Measurements from ENCODE around the gene UBE2E1.
"Not testable (repeated sequence)": the region's sequence is repeated elsewhere in the genome, so short reads cannot be mapped to it uniquely, and the experiment has no call there.

Gene UBE2E1

GRCh38 chr3:23865595-23866396 lies 60.0 kb downstream of the UBE2E1 start:
- in situ Hi-C loops (cut with HindIII; ENCODE audit: low sequenced_read_pairs) = no loop called here
- H3K4me3 ChIP-seq (ENCODE audit: low read depth, low read length) = no peak overlapping the region
- DNase-seq (ENCODE audit: low read depth, low spot score) = peak; percentile 43
- TF ChIP-seq, protein P1, sequence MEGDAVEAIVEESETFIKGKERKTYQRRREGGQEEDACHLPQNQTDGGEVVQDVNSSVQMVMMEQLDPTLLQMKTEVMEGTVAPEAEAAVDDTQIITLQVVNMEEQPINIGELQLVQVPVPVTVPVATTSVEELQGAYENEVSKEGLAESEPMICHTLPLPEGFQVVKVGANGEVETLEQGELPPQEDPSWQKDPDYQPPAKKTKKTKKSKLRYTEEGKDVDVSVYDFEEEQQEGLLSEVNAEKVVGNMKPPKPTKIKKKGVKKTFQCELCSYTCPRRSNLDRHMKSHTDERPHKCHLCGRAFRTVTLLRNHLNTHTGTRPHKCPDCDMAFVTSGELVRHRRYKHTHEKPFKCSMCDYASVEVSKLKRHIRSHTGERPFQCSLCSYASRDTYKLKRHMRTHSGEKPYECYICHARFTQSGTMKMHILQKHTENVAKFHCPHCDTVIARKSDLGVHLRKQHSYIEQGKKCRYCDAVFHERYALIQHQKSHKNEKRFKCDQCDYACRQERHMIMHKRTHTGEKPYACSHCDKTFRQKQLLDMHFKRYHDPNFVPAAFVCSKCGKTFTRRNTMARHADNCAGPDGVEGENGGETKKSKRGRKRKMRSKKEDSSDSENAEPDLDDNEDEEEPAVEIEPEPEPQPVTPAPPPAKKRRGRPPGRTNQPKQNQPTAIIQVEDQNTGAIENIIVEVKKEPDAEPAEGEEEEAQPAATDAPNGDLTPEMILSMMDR (IDR thresholded peaks at IDR 0.05; ENCODE audit: low read depth, low read length) = no peak

- no peak overlapping the region for H3K4me3 ChIP-seq (ENCODE audit: low read depth, low read length)
- in situ Hi-C loops (cut with HindIII; ENCODE audit: low sequenced_read_pairs) = no loop called here
- no peak for DNase-seq (ENCODE audit: low read depth, low spot score)
- TF ChIP-seq, protein P1 (IDR thresholded peaks at IDR 0.05; ENCODE audit: low read depth, low read length) = no peak
These were observed 61.6 kb downstream of the UBE2E1 start for GRCh38 chr3:23867400-23867799.

- TF ChIP-seq, protein P1 (IDR thresholded peaks at IDR 0.05; ENCODE audit: low read depth, low read length) = no peak
- in situ Hi-C loops (cut with HindIII; ENCODE audit: low sequenced_read_pairs) = no loop called here
- H3K4me3 ChIP-seq (ENCODE audit: low read depth, low read length) = no peak overlapping the region
- no peak for DNase-seq (ENCODE audit: low read depth, low spot score)
These were observed 62.1 kb downstream of the UBE2E1 start for GRCh38 chr3:23867838-23868237.

GRCh38 chr3:23869977-23870662 lies 64.4 kb downstream of the UBE2E1 start:
- H3K4me3 ChIP-seq (ENCODE audit: low read depth, low read length) = no peak overlapping the region
- DNase-seq (ENCODE audit: low read depth, low spot score) = no peak
- in situ Hi-C loops (cut with HindIII; ENCODE audit: low sequenced_read_pairs) = no loop called here

DNA sequence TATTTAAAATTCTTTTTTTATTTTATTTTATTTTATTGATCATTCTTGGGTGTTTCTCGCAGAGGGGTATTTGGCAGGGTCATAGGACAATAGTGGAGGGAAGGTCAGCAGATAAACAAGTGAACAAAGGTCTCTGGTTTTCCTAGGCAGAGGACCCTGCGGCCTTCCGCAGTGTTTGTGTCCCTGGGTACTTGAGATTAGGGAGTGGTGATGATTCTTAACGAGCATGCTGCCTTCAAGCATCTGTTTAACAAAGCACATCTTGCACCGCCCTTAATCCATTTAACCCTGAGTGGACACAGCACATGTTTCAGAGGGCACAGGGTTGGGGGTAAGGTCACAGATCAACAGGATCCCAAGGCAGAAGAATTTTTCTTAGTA lies 64.9 kb downstream of the UBE2E1 start:
- DNase-seq (ENCODE audit: low read depth, low spot score); in situ Hi-C loops (cut with HindIII; ENCODE audit: low sequenced_read_pairs); H3K4me3 ChIP-seq (ENCODE audit: low read depth, low read length): not testable (repeated sequence)

More at GRCh38 chr3:23869977-23870662, 64.4 kb downstream of the UBE2E1 start:
- TF ChIP-seq, protein P1 (IDR thresholded peaks at IDR 0.05; ENCODE audit: low read depth, low read length) = no peak

- DNase-seq (ENCODE audit: low read depth, low spot score); in situ Hi-C loops (cut with HindIII; ENCODE audit: low sequenced_read_pairs); H3K4me3 ChIP-seq (ENCODE audit: low read depth, low read length): not testable (repeated sequence)
These were observed 65.6 kb downstream of the UBE2E1 start for GRCh38 chr3:23871361-23871760.

DNA sequence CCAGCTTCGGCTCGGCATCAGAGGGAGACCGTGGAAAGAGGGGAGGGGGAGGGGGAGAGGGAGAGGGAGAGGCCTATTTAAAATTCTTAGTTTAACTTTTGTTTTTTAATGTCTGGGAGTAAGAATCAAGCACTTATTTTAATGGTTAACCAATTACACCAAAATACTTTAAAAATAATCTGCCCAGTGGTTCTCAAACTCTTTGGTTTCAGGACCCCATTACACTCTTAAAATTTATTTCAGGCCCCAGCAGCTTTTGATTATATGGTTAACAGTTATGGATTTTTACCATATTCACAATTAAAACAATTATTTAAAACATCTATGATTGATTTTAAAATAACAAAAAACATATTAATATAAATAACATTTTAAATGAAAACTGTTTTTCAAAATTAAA lies 66.6 kb downstream of the UBE2E1 start:
- in situ Hi-C loops (cut with HindIII; ENCODE audit: low sequenced_read_pairs) = no loop called here
- TF ChIP-seq, protein P1 (IDR thresholded peaks at IDR 0.05; ENCODE audit: low read depth, low read length) = no peak

More for the DNA sequence above, 66.6 kb downstream of the UBE2E1 start:
- no peak overlapping the region for H3K4me3 ChIP-seq (ENCODE audit: low read depth, low read length)
- DNase-seq (ENCODE audit: low read depth, low spot score) = no peak

Measured in astrocyte of the spinal cord (primary cell).